GM23248 (cell line): ENCODE results near the gene CHERP. TPM values are rescaled to one million over a fixed set of nuclear protein-coding genes. Genes with fewer than 3 reads are reported as not detected.

Experiments used
- DNase-seq: peaks from one replicate; pipeline ENCODE4 v3.0.0-alpha.2; 2015
- H2AFZ ChIP-seq: fragments of 200-600 bp; sonication (generic); 2 replicates; pipeline ENCODE4 v1.6.1; 2016; ENCODE audit warnings: antibody characterized with exemption
- H3F3A ChIP-seq: fragments of 200-600 bp; sonication (generic); 2 replicates; pipeline ENCODE4 v1.6.1; 2016; ENCODE audit warnings: mild to moderate bottlenecking, antibody characterized with exemption, mixed run types; ENCODE audit not compliant: insufficient read depth
- H3K27ac ChIP-seq: fragments of 200-600 bp; sonication (generic); 2 replicates; pipeline ENCODE4 v1.5.1; 2016; ENCODE audit warnings: mild to moderate bottlenecking
- H3K27me3 ChIP-seq: fragments of 200-600 bp; sonication (generic); replicated peaks from 2 replicates; pipeline ENCODE4 v1.6.1; 2016; ENCODE audit warnings: mild to moderate bottlenecking; ENCODE audit not compliant: insufficient read depth
- H3K36me3 ChIP-seq: fragments of 200-600 bp; sonication (generic); 2 replicates; pipeline ENCODE4 v1.6.1; 2016; ENCODE audit warnings: low read depth, mild to moderate bottlenecking
- H3K4me1 ChIP-seq: fragments of 200-600 bp; sonication (generic); 2 replicates; pipeline ENCODE4 v1.6.1; 2016; ENCODE audit warnings: mild to moderate bottlenecking; ENCODE audit not compliant: insufficient read depth
- H3K4me2 ChIP-seq: fragments of 200-600 bp; sonication (generic); one replicate; pipeline ENCODE4 v1.6.1; 2016; ENCODE audit warnings: mild to moderate bottlenecking; ENCODE audit not compliant: unreplicated experiment
- H3K4me3 ChIP-seq: fragments of 200-600 bp; sonication (generic); 2 replicates; pipeline ENCODE4 v1.5.1; 2016; ENCODE audit warnings: mild to moderate bottlenecking
- H3K79me2 ChIP-seq: fragments of 200-600 bp; sonication (generic); 2 replicates; pipeline ENCODE4 v1.6.1; 2016; ENCODE audit warnings: mild to moderate bottlenecking; ENCODE audit not compliant: insufficient read depth
- H3K9ac ChIP-seq: fragments of 200-600 bp; sonication (generic); 2 replicates; pipeline ENCODE4 v1.6.1; 2016; ENCODE audit warnings: mild to moderate bottlenecking
- H3K9me2 ChIP-seq: fragments of 200-600 bp; sonication (generic); 2 replicates; pipeline ENCODE4 v1.6.1; 2016; ENCODE audit warnings: mixed run types, mild to moderate bottlenecking, moderate library complexity; ENCODE audit not compliant: insufficient read depth
- H3K9me3 ChIP-seq: fragments of 200-600 bp; sonication (generic); one replicate; pipeline ENCODE4 v1.6.1; 2017; ENCODE audit warnings: low read depth
- H4K20me1 ChIP-seq: fragments of 200-600 bp; sonication (generic); 2 replicates; pipeline ENCODE4 v1.6.0; 2016; ENCODE audit not compliant: insufficient read depth
- EZH2 ChIP-seq: fragments of 200-600 bp; sonication (generic); IDR thresholded peaks from 2 replicates; pipeline ENCODE4 v1.6.1; 2018; ENCODE audit warnings: antibody characterized with exemption, mild to moderate bottlenecking; ENCODE audit not compliant: insufficient read depth, poor library complexity, severe bottlenecking
- EZH2phosphoT487 ChIP-seq: fragments of 200-600 bp; sonication (generic); IDR thresholded peaks from 2 replicates; pipeline ENCODE4 v1.6.1; 2018; ENCODE audit warnings: antibody characterized with exemption, moderate library complexity, mild to moderate bottlenecking, low read depth; ENCODE audit not compliant: insufficient read depth
- WGBS, 2 experiments: methylation state at CpG; one replicate each; pipeline ENCODE4 v1.1.6; 2015 to 2017; ENCODE audit warnings: low lambda C conversion rate in 2 of 2, low coverage in 1 of 2; ENCODE audit errors: missing lambda C conversion rate in 2 of 2; 5-methylcytosine and 5-hydroxymethylcytosine counted together
- in situ Hi-C: fragments of 300-500 bp; cut with MboI; formaldehyde crosslinking; loops from 2 replicates; pipeline ENCODE4 v1.15.0; 2020
- polyA plus RNA-seq: library from polyadenylated mRNA; unstranded; fragments of >200 nt; fragmentation: Nextera tagmentation; extraction: Ambion mirVana; gene quantifications from 2 replicates; pipeline ENCODE4 v1.2.1, GENCODE V29; 2016
- total RNA-seq: library from RNA; depleted of rRNA; stranded (reverse); fragments of >200 nt; shearing (Covaris generic); gene quantifications from 2 replicates; pipeline ENCODE4 v1.2.3, GENCODE V29; 2014

Gene CHERP
- total and polyA plus RNA-seq, 2 experiments from 2014 or later, result 1.4 to 16.8 TPM

DNA sequence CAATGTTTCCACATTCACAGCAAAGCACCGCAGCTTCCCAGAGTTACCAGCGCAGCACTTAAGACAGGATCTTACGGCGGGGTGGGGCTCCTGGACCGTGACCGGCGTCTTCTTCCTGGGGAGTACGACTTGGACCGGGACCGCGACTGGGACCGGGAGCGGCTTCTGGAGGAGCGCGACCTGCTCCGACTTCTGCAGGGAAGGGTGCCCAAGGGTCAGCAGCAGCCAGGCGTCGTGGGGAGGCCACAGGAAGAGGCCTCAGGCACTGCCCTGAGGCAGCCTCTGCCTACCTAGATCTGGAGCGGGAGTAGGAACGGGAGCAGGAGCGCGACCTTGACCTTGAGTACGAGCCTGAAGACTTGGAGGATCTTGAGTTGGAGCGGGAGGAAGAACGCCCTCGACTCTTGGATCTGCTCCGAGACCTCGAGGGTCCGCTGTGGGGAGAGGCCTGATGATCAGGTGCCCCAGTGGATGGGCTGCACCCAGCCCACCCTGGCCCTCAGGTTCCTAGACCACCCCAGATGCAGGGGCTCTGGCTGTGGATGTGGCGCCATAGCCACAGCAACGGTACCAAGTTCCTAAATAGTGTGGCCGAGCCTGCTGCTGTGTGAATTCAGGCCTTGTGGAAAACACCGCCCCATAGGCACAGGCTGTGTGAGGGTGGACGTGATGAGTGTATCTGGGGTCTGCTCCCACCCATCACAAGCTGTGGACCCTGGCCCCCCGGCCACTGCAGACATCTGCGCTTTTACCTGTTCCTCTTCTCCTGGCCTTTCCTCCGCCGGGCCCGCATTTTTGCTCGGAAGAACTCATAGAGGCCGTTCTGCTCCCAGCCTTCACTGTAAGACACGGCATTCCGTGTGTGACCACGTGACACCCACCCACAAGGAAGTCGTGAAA, 21.9 kb downstream of the CHERP start:
- Histone ChIP-seq H3K9ac (no peak overlapping the region), H3K27me3 (no peaks in the 10 kb centered on the region), H3K4me1 (no peaks in the 10 kb centered on the region), H3K9me3 (no peaks in the 10 kb centered on the region), H3K4me3 (no peak overlapping the region), H3K79me2 (0 out of 2 replicates have a peak, but pooled peaks cover 8% of the 10 kb centered on the region), H3F3A (peaks cover 7% of the 10 kb centered on the region; the same call in 1 of the 2 replicates), H3K9me2 (no peaks in the 10 kb centered on the region), H3K27ac (no peak overlapping the region), H4K20me1 (no peaks in the 10 kb centered on the region), H3K4me2 (no peak overlapping the region), H3K36me3 (peaks cover 15% of the 10 kb centered on the region; the same call in 1 of the 2 replicates), H2AFZ (no peak overlapping the region)
- TF ChIP-seq EZH2phosphoT487 (no peak), EZH2 (no peak)
- in situ Hi-C loops, result no loop called here
- 90 to 91% methylated on average over 43 to 45 of the region's 45 CpGs for WGBS, 2 experiments
- no peak for DNase-seq

DNA sequence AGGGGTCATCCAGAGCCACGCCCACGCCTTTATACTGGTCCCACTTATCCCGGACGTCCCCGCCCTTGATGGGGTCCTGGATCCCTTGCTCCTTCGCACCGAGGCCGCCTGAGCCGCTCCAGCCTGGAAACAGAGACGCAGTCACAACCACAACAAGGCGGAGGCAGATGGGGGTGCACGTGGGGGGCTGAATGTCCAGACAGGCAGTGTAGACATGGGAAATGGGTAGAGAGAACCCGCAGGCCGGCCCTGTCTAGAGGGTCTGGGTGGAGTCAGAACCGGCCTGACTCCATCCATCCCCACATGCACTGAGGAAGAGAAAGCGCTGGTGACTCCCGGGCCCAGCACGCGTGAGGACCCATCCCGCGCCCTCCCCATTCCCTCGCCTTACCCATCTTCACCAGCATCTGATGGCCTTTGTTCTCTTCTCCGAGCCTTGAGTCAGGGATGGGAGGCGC, 23.0 kb downstream of the CHERP start:
- no peaks in the 10 kb centered on the region for H3K9me3 ChIP-seq
- in situ Hi-C loops, result no loop called here
- no peak overlapping the region for H2AFZ ChIP-seq
- H3K9me2 ChIP-seq, result no peaks in the 10 kb centered on the region
- TF ChIP-seq EZH2phosphoT487 (no peak), EZH2 (no peak)
- H3K4me2 ChIP-seq, result no peak overlapping the region
- H3K27ac ChIP-seq, result no peak overlapping the region
- DNase-seq, result no peak
- no peak overlapping the region for H3K9ac ChIP-seq
- H3K36me3 ChIP-seq, result peaks cover 8% of the 10 kb centered on the region; the same call in 1 of the 2 replicates
- peaks cover 7% of the 10 kb centered on the region; the same call in 1 of the 2 replicates for H3F3A ChIP-seq
- no peak overlapping the region for H3K4me3 ChIP-seq
- no peaks in the 10 kb centered on the region for H4K20me1 ChIP-seq
- no peaks in the 10 kb centered on the region for H3K27me3 ChIP-seq
- no peaks in the 10 kb centered on the region for H3K4me1 ChIP-seq
- H3K79me2 ChIP-seq, result 0 out of 2 replicates have a peak, but pooled peaks cover 6% of the 10 kb centered on the region
- 94 to 96% methylated on average over 24 of the region's 24 CpGs for WGBS, 2 experiments

DNA sequence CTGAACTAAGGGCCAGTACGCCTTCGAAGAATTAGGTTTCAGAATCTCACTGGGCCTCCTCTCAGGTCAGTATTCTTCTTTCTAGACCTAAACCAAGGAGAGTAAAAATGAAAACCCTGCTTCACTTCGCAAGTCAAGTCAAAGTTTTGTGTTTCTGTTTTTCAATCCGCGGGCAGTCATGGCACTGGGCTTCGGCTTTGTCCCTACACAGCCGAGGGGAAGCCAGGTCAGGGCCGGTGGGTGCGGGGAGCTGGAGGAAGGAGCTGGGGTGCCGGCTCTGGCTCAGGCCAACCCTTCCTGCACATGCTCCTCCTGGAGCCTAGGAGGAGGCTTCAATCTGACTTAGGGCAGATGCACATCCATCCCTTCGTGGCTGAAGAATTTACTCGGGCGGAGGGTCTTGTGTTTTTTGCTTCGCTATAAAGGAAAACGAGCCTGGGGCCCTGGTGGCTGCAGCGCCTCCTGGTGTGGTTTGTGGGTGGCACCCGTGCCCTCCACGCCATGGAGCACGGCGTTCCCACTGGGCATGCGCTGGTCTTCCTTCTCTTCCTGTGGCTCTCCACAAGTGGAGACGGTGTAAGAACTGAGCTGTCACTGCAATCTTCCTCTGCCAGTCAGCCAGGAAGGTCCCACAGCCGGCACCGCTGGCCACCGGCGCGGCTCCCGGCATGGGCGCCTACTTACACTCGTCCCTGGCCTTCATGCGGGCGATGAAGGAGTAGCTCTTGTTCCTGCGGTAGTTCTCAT, 23.6 kb downstream of the CHERP start:
- H3K9ac ChIP-seq, result no peak overlapping the region
- peaks cover 5% of the 10 kb centered on the region; the same call in 1 of the 2 replicates for H3K36me3 ChIP-seq
- TF ChIP-seq EZH2phosphoT487, result no peak
- TF ChIP-seq EZH2, result no peak
- no peak overlapping the region for H3K4me2 ChIP-seq
- no peaks in the 10 kb centered on the region for H4K20me1 ChIP-seq
- no peaks in the 10 kb centered on the region for H3K4me1 ChIP-seq
- 0 out of 2 replicates have a peak, but pooled peaks cover under 1% of the 10 kb centered on the region for H3K79me2 ChIP-seq
- 91 to 92% methylated on average over 31 to 33 of the region's 33 CpGs for WGBS, 2 experiments
- peaks cover 7% of the 10 kb centered on the region; the same call in 1 of the 2 replicates for H3F3A ChIP-seq
- DNase-seq, result no peak
- no peaks in the 10 kb centered on the region for H3K9me2 ChIP-seq
- in situ Hi-C loops, result no loop called here
- H3K9me3 ChIP-seq, result no peaks in the 10 kb centered on the region
- no peak overlapping the region for H2AFZ ChIP-seq
- H3K27ac ChIP-seq, result no peak overlapping the region
- no peaks in the 10 kb centered on the region for H3K27me3 ChIP-seq
- no peak overlapping the region for H3K4me3 ChIP-seq

DNA sequence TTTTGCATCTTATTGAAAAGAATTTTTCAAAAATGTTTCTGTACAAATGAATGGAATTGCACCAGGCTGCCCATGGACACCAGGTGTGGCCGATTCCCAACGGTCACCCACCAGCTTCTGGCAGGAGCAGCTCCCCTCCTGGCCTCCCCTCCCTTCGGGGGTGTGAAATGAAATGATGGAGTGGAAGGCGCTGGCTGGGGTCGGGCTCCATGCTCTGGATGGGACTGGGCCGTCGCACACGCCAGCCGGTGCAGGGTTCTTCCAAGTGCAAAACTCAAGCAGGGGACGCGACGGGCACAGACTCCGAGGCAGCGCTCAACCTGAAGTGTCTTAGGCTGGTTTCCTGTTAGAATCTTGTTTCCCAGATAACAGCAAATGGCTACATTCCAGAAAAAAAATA, 24.2 kb downstream of the CHERP start:
- WGBS, 2 experiments, result 89 to 92% methylated on average over 14 of the region's 14 CpGs
- Histone ChIP-seq H4K20me1 (no peaks in the 10 kb centered on the region), H3K36me3 (no peaks in the 10 kb centered on the region; the same call in 1 of the 2 replicates), H3K9ac (no peak overlapping the region), H3F3A (peaks cover 7% of the 10 kb centered on the region; the same call in 1 of the 2 replicates), H3K4me1 (no peaks in the 10 kb centered on the region), H3K4me3 (no peak overlapping the region), H3K27ac (no peak overlapping the region), H3K9me3 (no peaks in the 10 kb centered on the region), H3K9me2 (no peaks in the 10 kb centered on the region), H3K27me3 (no peaks in the 10 kb centered on the region), H3K79me2 (no peaks in the 10 kb centered on the region), H2AFZ (no peak overlapping the region), H3K4me2 (no peak overlapping the region)
- in situ Hi-C loops, result no loop called here
- no peak for DNase-seq
- no peak for TF ChIP-seq EZH2
- TF ChIP-seq EZH2phosphoT487, result no peak
